Measurements from ENCODE around the gene ORC5.

ORC5 gene

GRCh38 chr7:104135760-104136558 lies 71.9 kb downstream of the ORC5 start:
- no peaks in the 10 kb centered on the region for H3K9me3 Mint-ChIP-seq
- TF ChIP-seq CTCF (IDR thresholded peaks at IDR 0.05; ENCODE audit: unreplicated experiment in 3 of 3): no peak
- peak overlapping the region in 2 of 3 experiments; percentile 2 to 10 for H3K27ac Mint-ChIP-seq
- H3K36me3 Mint-ChIP-seq (ENCODE audit: low read depth): peaks cover 19% of the 10 kb centered on the region
- no peaks in the 10 kb centered on the region for H3K27me3 Mint-ChIP-seq (ENCODE audit: low read depth)
- no peak overlapping the region for H3K4me3 Mint-ChIP-seq
- no peaks in the 10 kb centered on the region for H3K4me1 Mint-ChIP-seq

GRCh38 chr7:104133238-104133637 lies 74.6 kb downstream of the ORC5 start:
- Mint-ChIP-seq H3K27ac (no peak overlapping the region), H3K4me3 (no peak overlapping the region), H3K4me1 (no peaks in the 10 kb centered on the region), H3K9me3 (no peaks in the 10 kb centered on the region), H3K36me3 (ENCODE audit: low read depth) (peaks cover 41% of the 10 kb centered on the region), H3K27me3 (ENCODE audit: low read depth) (no peaks in the 10 kb centered on the region)
- no peak for TF ChIP-seq CTCF (IDR thresholded peaks at IDR 0.05; ENCODE audit: unreplicated experiment in 3 of 3)

GRCh38 chr7:104130726-104131125 lies 77.1 kb downstream of the ORC5 start:
- no peaks in the 10 kb centered on the region for H3K9me3 Mint-ChIP-seq
- no peak for TF ChIP-seq CTCF (IDR thresholded peaks at IDR 0.05; ENCODE audit: unreplicated experiment in 3 of 3)
- peaks cover 36% of the 10 kb centered on the region for H3K36me3 Mint-ChIP-seq (ENCODE audit: low read depth)
- H3K27me3 Mint-ChIP-seq (ENCODE audit: low read depth): no peaks in the 10 kb centered on the region
- no peak overlapping the region for H3K4me3 Mint-ChIP-seq
- no peak overlapping the region for H3K27ac Mint-ChIP-seq
- H3K4me1 Mint-ChIP-seq: peaks cover 11% of the 10 kb centered on the region

- no peak for TF ChIP-seq CTCF (IDR thresholded peaks at IDR 0.05; ENCODE audit: unreplicated experiment in 3 of 3)
- Mint-ChIP-seq H3K27ac (no peak overlapping the region), H3K9me3 (no peaks in the 10 kb centered on the region), H3K4me3 (no peak overlapping the region), H3K36me3 (ENCODE audit: low read depth) (peaks cover 48% of the 10 kb centered on the region), H3K4me1 (peaks cover 11% of the 10 kb centered on the region), H3K27me3 (ENCODE audit: low read depth) (no peaks in the 10 kb centered on the region)
Measured at GRCh38 chr7:104127204-104127603, 80.6 kb downstream of the ORC5 start.

GRCh38 chr7:104126411-104126841 lies 81.4 kb downstream of the ORC5 start:
- Mint-ChIP-seq H3K4me1 (peaks cover 11% of the 10 kb centered on the region), H3K27ac (no peak overlapping the region), H3K4me3 (no peak overlapping the region), H3K27me3 (ENCODE audit: low read depth) (no peaks in the 10 kb centered on the region), H3K9me3 (peaks cover 5% of the 10 kb centered on the region), H3K36me3 (ENCODE audit: low read depth) (peaks cover 48% of the 10 kb centered on the region)
- TF ChIP-seq CTCF (IDR thresholded peaks at IDR 0.05; ENCODE audit: unreplicated experiment in 3 of 3): no peak

Measured in nephron (organoid).